ENCODE measurements around the gene RAB30. TPM values are rescaled to one million over a fixed set of nuclear protein-coding genes. Genes with fewer than 3 reads are reported as not detected.

Gene RAB30
- total and polyA plus RNA-seq, 2 donors (not counting 3 experiments of a cell fraction or from before 2014, with no cell fraction given), result 4.1 to 14.6 TPM

DNA sequence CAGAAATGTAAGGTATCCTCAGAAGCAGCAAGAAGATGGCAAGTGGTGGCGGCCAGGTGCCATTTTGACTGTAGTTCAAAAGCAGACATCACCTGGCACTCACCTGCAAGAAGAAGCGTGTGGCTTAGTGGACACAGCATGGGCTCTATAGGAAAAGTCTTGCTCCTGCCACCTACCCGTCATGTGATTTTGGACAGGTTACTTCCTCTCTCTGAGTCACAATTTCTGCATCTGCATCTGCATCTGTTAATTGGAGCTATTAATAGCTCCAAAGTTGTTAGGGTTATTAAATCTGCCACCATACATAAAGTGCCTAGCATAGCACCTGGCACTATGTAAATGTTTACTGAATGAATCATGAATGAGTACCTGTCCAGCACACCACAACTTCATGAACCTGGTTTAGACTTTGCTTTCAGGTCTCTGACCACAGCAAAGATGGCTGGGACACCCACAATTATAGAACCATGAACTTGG is 16.8 kb downstream of the RAB30 start:
- no TSS peak for BruUV-seq (replicated peaks)
- Histone ChIP-seq H3K36me3 (ENCODE audit: control insufficient read depth in 2 of 2, extremely low read depth in 1 of 2, insufficient read depth in 2 of 2, low read length in 2 of 2) (no peaks in the 10 kb centered on the region), H2AFZ (ENCODE audit: low read depth, low read length) (no peak overlapping the region), H3K79me2 (ENCODE audit: control insufficient read depth, insufficient read depth, low read length) (peaks cover 22% of the 10 kb centered on the region), H3K4me1 (ENCODE audit: control insufficient read depth, extremely low read depth, insufficient read depth, low read length) (peaks cover 50% of the 10 kb centered on the region), H3K27ac (ENCODE audit: insufficient read depth, low read depth, low read length) (no peak overlapping the region), H3K9ac (replicated peaks; ENCODE audit: extremely low read depth, insufficient read depth, low read length) (no peak overlapping the region), H3K27me3 (ENCODE audit: control insufficient read depth in 2 of 2, insufficient read depth in 2 of 2, low read length in 2 of 2) (no peaks in the 10 kb centered on the region), H3K9me1 (replicated peaks; ENCODE audit: control insufficient read depth, extremely low read depth, insufficient read depth, low read length) (no peaks in the 10 kb centered on the region), H3K9me3 (replicated peaks; ENCODE audit: control insufficient read depth, insufficient read depth, low read length) (no peaks in the 10 kb centered on the region), H3K4me2 (ENCODE audit: insufficient read depth, low read length) (no peak overlapping the region), H4K20me1 (replicated peaks; ENCODE audit: control insufficient read depth, extremely low read depth, insufficient read depth, low read length) (no peaks in the 10 kb centered on the region), H3K4me3 (replicated peaks in 1 of 3; ENCODE audit: insufficient read depth in 1 of 3, low read depth in 1 of 3, low read length in 3 of 3) (no peak overlapping the region)
- DNase-seq (ENCODE audit: low read depth, low spot score), result no peak
- CTCF ChIA-PET, result interaction anchor here (0.7 kb wide), 1 partner anchor 15 kb away, joined by 3 read pairs; no protein-coding TSS in a partner anchor
- FAIRE-seq, result no peak
- TF ChIP-seq, protein P1, sequence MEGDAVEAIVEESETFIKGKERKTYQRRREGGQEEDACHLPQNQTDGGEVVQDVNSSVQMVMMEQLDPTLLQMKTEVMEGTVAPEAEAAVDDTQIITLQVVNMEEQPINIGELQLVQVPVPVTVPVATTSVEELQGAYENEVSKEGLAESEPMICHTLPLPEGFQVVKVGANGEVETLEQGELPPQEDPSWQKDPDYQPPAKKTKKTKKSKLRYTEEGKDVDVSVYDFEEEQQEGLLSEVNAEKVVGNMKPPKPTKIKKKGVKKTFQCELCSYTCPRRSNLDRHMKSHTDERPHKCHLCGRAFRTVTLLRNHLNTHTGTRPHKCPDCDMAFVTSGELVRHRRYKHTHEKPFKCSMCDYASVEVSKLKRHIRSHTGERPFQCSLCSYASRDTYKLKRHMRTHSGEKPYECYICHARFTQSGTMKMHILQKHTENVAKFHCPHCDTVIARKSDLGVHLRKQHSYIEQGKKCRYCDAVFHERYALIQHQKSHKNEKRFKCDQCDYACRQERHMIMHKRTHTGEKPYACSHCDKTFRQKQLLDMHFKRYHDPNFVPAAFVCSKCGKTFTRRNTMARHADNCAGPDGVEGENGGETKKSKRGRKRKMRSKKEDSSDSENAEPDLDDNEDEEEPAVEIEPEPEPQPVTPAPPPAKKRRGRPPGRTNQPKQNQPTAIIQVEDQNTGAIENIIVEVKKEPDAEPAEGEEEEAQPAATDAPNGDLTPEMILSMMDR (IDR thresholded peaks at IDR 0.05; ENCODE audit: extremely low read depth in 1 of 2, insufficient read depth in 1 of 2, low read depth in 1 of 2, low read length in 2 of 2), result no peak
- no peak for TF ChIP-seq GATA2 (IDR thresholded peaks at IDR 0.05; ENCODE audit: insufficient read depth, insufficient read length, low read depth, low read length)
- no peak for TF ChIP-seq JUN (IDR thresholded peaks at IDR 0.05; ENCODE audit: borderline replicate concordance, insufficient read depth, insufficient read length, low read depth)
- TF ChIP-seq, protein P2, sequence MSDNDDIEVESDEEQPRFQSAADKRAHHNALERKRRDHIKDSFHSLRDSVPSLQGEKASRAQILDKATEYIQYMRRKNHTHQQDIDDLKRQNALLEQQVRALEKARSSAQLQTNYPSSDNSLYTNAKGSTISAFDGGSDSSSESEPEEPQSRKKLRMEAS (IDR thresholded peaks at IDR 0.05; ENCODE audit: insufficient read depth, insufficient read length), result no peak
- no peak for TF ChIP-seq MYC (IDR thresholded peaks at IDR 0.05; ENCODE audit: low read depth, low read length)
- no peak for TF ChIP-seq EZH2 (IDR thresholded peaks at IDR 0.05; ENCODE audit: borderline replicate concordance, low read depth, low read length, severe bottlenecking)
- TF ChIP-seq FOS (IDR thresholded peaks at IDR 0.05; ENCODE audit: borderline replicate concordance, insufficient read depth, low read length), result no peak
- no peak for TF ChIP-seq POLR2A (IDR thresholded peaks at IDR 0.05; ENCODE audit: low read depth, low read length)
- no peak for TF ChIP-seq POLR2AphosphoS5 (IDR thresholded peaks at IDR 0.05; ENCODE audit: insufficient read depth, low read depth, low read length)
- POLR2A ChIA-PET, result no interaction called here
- intact Hi-C loops (cut with micrococcal nuclease) (loop anchor here (5.0 kb wide), 2 partner anchors 43 to 102 kb away; partner anchors contain the start of gene PCF11), dilution Hi-C loops (cut with MboI; ENCODE audit: extremely low pct_ligation_motif_present, low sequenced_read_pairs) (no loop called here)
